Adrenal gland (tissue), 5 donors: ENCODE measurements around the gene THNSL1.

ENCODE experiments used
- CTCF ChIP-seq, 6 experiments: fragments of 450-650 bp in 4 of 6; fragments of 200-600 bp in 2 of 6; sonication (generic) in 1 of 6; IDR thresholded peaks; 1 replicate in 5 of 6; 2 replicates in 1 of 6; pipeline versions ENCODE4 v1.5.1 to v1.8.0; 2016 to 2021; ENCODE audit warnings: antibody characterized with exemption in 6 of 6, mild to moderate bottlenecking in 2 of 6, moderate library complexity in 1 of 6
- POLR2A ChIP-seq, 2 donors: fragments of 450-650 bp; IDR thresholded peaks; one replicate each; pipeline ENCODE4 v1.6.1; 2017; ENCODE audit warnings: antibody characterized with exemption in 2 of 2, mild to moderate bottlenecking in 2 of 2, moderate library complexity in 1 of 2
- donor health status: DM: no; HTN: no; CAD: no.

GRCh38 chr10:25065761-25066476 is 49.5 kb downstream of the THNSL1 start:
- TF ChIP-seq POLR2A (IDR thresholded peaks at IDR 0.05) (no peak), CTCF (IDR thresholded peaks at IDR 0.05) (no peak)
